ENCODE measurements around the gene EPDR1.

DNA sequence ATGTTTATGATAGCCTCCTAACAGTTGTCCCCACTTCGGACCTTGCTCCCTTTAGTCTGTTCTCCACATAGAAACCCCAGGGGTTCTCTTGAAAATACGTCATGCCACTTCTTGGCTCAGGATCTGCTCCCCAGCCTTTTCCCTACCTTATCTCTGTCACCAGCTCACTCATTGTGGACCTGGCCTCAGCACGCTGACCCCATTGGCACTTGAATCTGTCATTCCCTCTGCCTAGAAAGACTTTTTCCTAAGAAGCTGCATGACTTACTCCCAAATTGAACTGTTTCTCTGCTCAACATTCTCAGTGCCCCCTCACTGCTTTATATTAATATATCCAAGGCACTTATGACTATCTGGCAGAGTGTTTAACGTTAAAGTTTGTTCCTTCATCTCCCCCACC, 8.4 kb downstream of the EPDR1 start:
- no peak for TF ChIP-seq CTCF (IDR thresholded peaks at IDR 0.05; ENCODE audit: insufficient read depth, low read length, poor library complexity, severe bottlenecking)
- TF ChIP-seq EZH2phosphoT487 (conservative IDR thresholded peaks at IDR 0.05; ENCODE audit: low read length), result no peak

Data from SU-DHL-6 (cell line).